ENCODE results near the gene ZNF350. TPM values are rescaled to one million over a fixed set of nuclear protein-coding genes. Genes with fewer than 3 reads are reported as not detected.

ZNF350 gene
- polyA plus RNA-seq, 1 of the 3 experiments (the other 2 are of a cell fraction), result 3.4 TPM

DNA sequence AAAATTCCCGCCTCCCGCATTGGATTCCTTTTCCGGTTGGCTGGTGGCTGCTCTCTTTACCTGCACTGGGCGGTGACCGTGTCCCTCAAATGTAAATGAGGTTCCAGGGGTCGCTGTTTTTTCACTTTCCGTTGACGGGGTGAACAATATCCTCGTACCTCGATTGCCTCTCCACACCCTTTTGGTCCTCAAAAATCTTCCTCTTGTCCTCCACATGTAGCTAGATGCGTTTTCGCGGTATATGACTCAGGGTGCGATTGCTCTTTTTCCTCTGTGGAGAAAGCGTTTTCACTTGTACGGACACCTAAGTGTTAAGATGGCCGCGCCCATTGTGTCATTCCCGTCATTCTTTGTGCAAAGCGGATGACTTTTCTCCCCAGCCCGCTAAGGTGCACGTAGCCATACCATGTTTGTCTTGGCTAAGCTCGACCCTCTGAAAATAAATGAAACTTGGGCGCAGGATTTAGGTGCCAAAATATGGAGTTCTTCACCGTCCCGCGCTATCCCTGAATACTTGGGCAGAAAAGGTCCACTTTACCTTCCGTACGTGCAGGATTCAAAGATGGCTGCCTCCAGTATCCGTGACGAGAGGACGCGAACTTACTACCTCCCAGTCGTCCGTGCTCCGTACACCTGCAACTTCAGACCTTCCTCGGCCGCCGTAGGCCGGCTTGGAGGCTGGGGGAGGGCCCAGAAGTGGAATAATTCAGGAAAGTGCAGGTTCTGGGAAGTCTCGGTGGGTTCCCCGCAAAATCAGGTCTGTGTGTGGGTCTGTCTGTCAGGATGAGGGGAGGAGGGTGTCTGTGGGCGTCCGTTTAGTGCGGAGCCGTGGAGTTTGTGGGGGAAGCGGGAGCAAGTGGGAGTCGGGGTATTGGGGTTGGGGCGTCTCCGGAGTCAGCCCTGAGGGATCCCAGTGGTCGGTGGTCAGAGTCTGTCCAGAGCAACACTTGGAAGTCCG, 59.6 kb downstream of the ZNF350 start, which contains the start of gene ZNF613:
Gene ZNF613 (plus strand): TSS at position 689 of the 958 bp plus-strand sequence. CDS start 8,749 bp downstream, outside the sequence.
- ChIA-PET POLR2A (no interaction called here), CTCF (interaction anchor here (1.3 kb wide), 1 partner anchor 8 kb away, joined by 3 read pairs; no protein-coding TSS in a partner anchor)
- Histone ChIP-seq H3K27ac (ENCODE audit: low read depth in 2 of 2, low read length in 1 of 2) (peak within 1 kb of the TSS; percentile 50 to 97), H3F3A (replicated peaks; ENCODE audit: insufficient read depth) (no peaks in the 10 kb centered on the region), H3K36me3 (replicated peaks in 1 of 2; ENCODE audit: control insufficient read depth in 1 of 2, insufficient read depth in 2 of 2, low read length in 1 of 2) (peaks cover 15 to 26% of the 10 kb centered on the region in 2 experiments), H3K4me2 (peak within 1 kb of the TSS; percentile 69), H3K9me2 (no peaks in the 10 kb centered on the region), H3K9me3 (peaks cover 23% of the 10 kb centered on the region; the same call in 1 of the 2 replicates), H3K4me3 (ENCODE audit: low read depth in 2 of 2, low read length in 1 of 2) (peak within 1 kb of the TSS; percentile 71), H3K9ac (peak within 1 kb of the TSS; percentile 66), H4K20me1 (ENCODE audit: insufficient read depth) (no peaks in the 10 kb centered on the region), H3K79me2 (ENCODE audit: insufficient read depth) (peaks cover 15% of the 10 kb centered on the region), H2AFZ (ENCODE audit: low read depth) (peak within 1 kb of the TSS; percentile 86), H3K27me3 (ENCODE audit: insufficient read depth) (no peaks in the 10 kb centered on the region), H3K4me1 (ENCODE audit: control insufficient read depth in 1 of 2, insufficient read depth in 2 of 2, low read depth in 1 of 2, low read length in 1 of 2) (peaks cover 0 to 4% of the 10 kb centered on the region in 2 experiments; a peak in 1 of 4 replicates)
- WGBS (ENCODE audit: low lambda C conversion rate), result under 1% methylated on average over 51 of the region's 52 CpGs
- peak; percentile 82 for DNase-seq
- TF ChIP-seq JUND (IDR thresholded peaks at IDR 0.05) (no peak), NRF1 (IDR thresholded peaks at IDR 0.05; ENCODE audit: low read depth, low read length) (no peak), CHD2 (IDR thresholded peaks at IDR 0.05; ENCODE audit: low read length, partially characterized antibody) (peak; percentile 79), FOXM1 (IDR thresholded peaks at IDR 0.05; ENCODE audit: low read depth) (no peak), REST (IDR thresholded peaks at IDR 0.05; ENCODE audit: low read depth, low read length) (0 out of 2 replicates have a peak, but pooled peaks have one; percentile 8), FOSL2 (IDR thresholded peaks at IDR 0.05; ENCODE audit: borderline replicate concordance, low read depth) (no peak), YY1 (IDR thresholded peaks at IDR 0.05; ENCODE audit: low read depth) (peak; percentile 99), RFX5 (IDR thresholded peaks at IDR 0.05; ENCODE audit: low read length) (no peak), FOXJ3 (CRISPR knock-in tag; IDR thresholded peaks at IDR 0.05) (no peak), ELF1 (IDR thresholded peaks at IDR 0.05) (peak; percentile 76; the same call in 1 of the 2 replicates), NFIC (IDR thresholded peaks at IDR 0.05; ENCODE audit: borderline replicate concordance) (no peak), TCF12 (IDR thresholded peaks at IDR 0.05) (no peak), TAF1 (IDR thresholded peaks at IDR 0.05; ENCODE audit: borderline replicate concordance, low read depth, low read length) (peak; percentile 47), EZH2phosphoT487 (IDR thresholded peaks at IDR 0.05; ENCODE audit: borderline replicate concordance, low read depth) (no peak), EP300 (IDR thresholded peaks at IDR 0.05; ENCODE audit: borderline replicate concordance in 1 of 2, low read depth in 1 of 2, low read length in 1 of 2) (0 out of 4 replicates have a peak, but pooled peaks of 1 of the 2 experiments have one; percentile 14), PBX3 (IDR thresholded peaks at IDR 0.05) (peak; percentile 96), SMC3 (IDR thresholded peaks at IDR 0.05; ENCODE audit: low read depth, low read length) (no peak)
- TF ChIP-seq, protein P1, sequence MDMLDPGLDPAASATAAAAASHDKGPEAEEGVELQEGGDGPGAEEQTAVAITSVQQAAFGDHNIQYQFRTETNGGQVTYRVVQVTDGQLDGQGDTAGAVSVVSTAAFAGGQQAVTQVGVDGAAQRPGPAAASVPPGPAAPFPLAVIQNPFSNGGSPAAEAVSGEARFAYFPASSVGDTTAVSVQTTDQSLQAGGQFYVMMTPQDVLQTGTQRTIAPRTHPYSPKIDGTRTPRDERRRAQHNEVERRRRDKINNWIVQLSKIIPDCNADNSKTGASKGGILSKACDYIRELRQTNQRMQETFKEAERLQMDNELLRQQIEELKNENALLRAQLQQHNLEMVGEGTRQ (IDR thresholded peaks at IDR 0.05; ENCODE audit: borderline replicate concordance, low read depth, low read length), result no peak
- TF ChIP-seq, protein P2, sequence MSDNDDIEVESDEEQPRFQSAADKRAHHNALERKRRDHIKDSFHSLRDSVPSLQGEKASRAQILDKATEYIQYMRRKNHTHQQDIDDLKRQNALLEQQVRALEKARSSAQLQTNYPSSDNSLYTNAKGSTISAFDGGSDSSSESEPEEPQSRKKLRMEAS (IDR thresholded peaks at IDR 0.05; ENCODE audit: low read depth), result peak; percentile 88
- TF ChIP-seq, protein P3, sequence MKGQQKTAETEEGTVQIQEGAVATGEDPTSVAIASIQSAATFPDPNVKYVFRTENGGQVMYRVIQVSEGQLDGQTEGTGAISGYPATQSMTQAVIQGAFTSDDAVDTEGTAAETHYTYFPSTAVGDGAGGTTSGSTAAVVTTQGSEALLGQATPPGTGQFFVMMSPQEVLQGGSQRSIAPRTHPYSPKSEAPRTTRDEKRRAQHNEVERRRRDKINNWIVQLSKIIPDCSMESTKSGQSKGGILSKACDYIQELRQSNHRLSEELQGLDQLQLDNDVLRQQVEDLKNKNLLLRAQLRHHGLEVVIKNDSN (IDR thresholded peaks at IDR 0.05; ENCODE audit: borderline replicate concordance, low read depth), result no peak
- TF ChIP-seq, protein P4, sequence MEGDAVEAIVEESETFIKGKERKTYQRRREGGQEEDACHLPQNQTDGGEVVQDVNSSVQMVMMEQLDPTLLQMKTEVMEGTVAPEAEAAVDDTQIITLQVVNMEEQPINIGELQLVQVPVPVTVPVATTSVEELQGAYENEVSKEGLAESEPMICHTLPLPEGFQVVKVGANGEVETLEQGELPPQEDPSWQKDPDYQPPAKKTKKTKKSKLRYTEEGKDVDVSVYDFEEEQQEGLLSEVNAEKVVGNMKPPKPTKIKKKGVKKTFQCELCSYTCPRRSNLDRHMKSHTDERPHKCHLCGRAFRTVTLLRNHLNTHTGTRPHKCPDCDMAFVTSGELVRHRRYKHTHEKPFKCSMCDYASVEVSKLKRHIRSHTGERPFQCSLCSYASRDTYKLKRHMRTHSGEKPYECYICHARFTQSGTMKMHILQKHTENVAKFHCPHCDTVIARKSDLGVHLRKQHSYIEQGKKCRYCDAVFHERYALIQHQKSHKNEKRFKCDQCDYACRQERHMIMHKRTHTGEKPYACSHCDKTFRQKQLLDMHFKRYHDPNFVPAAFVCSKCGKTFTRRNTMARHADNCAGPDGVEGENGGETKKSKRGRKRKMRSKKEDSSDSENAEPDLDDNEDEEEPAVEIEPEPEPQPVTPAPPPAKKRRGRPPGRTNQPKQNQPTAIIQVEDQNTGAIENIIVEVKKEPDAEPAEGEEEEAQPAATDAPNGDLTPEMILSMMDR (IDR thresholded peaks at IDR 0.05), result peak; percentile 47
- TF ChIP-seq, protein P5, sequence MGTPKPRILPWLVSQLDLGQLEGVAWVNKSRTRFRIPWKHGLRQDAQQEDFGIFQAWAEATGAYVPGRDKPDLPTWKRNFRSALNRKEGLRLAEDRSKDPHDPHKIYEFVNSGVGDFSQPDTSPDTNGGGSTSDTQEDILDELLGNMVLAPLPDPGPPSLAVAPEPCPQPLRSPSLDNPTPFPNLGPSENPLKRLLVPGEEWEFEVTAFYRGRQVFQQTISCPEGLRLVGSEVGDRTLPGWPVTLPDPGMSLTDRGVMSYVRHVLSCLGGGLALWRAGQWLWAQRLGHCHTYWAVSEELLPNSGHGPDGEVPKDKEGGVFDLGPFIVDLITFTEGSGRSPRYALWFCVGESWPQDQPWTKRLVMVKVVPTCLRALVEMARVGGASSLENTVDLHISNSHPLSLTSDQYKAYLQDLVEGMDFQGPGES (IDR thresholded peaks at IDR 0.05; ENCODE audit: low read depth, low read length), result no peak
